SK-N-SH treated with all-trans-retinoic acid at 6 μM for 48 hours (cell line): Measurements from ENCODE around the gene STOML1.

Experiments used
- ARNTL ChIP-seq: fragments of 450-650 bp; formaldehyde crosslinking; IDR thresholded peaks from 2 replicates; pipeline ENCODE4 v1.5.0; 2020; ENCODE audit warnings: low read depth, mild to moderate bottlenecking, moderate library complexity, borderline replicate concordance
- GLIS3 ChIP-seq: fragments of 250-450 bp; sonication (Bioruptor Pico); IDR thresholded peaks from 2 replicates; pipeline ENCODE4 v1.5.0; 2020; ENCODE audit warnings: mild to moderate bottlenecking, moderate library complexity
- RARB ChIP-seq: fragments of 250-450 bp; sonication (Bioruptor Pico); IDR thresholded peaks from 2 replicates; pipeline ENCODE4 v1.8.0; 2021; ENCODE audit warnings: mild to moderate bottlenecking, moderate library complexity
- TOX ChIP-seq: fragments of 250-450 bp; sonication (Bioruptor Pico); IDR thresholded peaks from 2 replicates; pipeline ENCODE4 v1.8.0; 2021; ENCODE audit warnings: mild to moderate bottlenecking, moderate library complexity, borderline replicate concordance
- ZFP3 ChIP-seq: fragments of 250-450 bp; sonication (Bioruptor Pico); IDR thresholded peaks from 2 replicates; pipeline ENCODE4 v1.5.0; 2020; ENCODE audit warnings: mild to moderate bottlenecking, moderate library complexity
- TF ChIP-seq, protein P1 (sequence below): fragments of 250-450 bp; sonication (Bioruptor Pico); IDR thresholded peaks from 2 replicates; pipeline ENCODE4 v1.5.1; 2020; ENCODE audit warnings: low read depth, mild to moderate bottlenecking, moderate library complexity
- TF ChIP-seq, protein P2 (sequence below): fragments of 250-450 bp; sonication (Bioruptor Pico); IDR thresholded peaks from 2 replicates; pipeline ENCODE4 v1.5.1; 2021; ENCODE audit warnings: mild to moderate bottlenecking, moderate library complexity

DNA sequence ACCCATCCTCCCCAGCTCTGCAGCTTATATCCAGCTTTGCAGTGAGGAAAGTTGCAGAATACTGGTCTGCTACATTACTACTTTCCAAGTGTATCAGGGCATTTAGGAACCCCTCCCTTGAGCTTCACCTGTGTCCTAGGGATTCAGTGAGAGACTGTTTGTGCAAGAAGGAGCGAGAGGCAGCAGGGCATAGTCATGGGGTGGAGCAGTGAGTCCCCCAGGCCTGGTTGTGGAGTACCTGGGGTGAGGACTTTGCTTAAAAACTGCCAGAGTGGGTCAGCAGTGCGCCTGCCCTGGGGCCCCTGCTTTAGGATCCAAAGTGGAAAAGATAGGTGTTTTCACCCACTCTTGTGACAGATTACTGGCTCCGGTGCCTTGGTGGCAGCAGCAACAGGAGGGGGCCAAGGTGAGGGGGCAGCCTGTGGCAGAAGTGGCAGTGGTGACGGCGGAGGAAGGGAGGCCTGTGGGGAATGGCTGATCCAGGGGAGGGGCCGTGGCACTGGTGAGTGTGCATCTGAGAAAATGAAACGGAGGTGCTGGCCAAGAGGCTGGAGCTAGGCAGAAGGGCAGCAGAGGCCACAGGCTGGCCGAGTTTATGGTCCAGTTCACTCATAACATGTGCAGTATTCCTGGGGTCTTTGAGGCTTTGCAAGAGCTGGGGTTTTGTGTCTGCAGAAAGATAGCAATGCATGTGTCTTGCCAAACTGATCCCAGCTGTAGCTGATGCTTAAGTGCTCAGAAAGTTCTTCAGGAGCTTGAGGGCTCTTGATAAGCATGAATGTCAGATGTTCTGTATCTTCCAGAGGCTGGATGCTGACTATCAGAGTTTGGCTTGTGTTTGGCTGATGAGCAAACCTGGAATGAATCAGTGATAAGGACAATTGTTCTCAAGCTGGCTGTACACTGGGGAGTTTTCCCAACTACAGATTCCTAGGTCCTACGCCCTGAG lies 46.9 kb upstream of the STOML1 start:
- TF ChIP-seq, protein P1, sequence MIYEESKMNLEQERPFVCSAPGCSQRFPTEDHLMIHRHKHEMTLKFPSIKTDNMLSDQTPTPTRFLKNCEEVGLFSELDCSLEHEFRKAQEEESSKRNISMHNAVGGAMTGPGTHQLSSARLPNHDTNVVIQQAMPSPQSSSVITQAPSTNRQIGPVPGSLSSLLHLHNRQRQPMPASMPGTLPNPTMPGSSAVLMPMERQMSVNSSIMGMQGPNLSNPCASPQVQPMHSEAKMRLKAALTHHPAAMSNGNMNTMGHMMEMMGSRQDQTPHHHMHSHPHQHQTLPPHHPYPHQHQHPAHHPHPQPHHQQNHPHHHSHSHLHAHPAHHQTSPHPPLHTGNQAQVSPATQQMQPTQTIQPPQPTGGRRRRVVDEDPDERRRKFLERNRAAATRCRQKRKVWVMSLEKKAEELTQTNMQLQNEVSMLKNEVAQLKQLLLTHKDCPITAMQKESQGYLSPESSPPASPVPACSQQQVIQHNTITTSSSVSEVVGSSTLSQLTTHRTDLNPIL (CRISPR knock-in tag): no peak
- TF ChIP-seq ARNTL (CRISPR knock-in tag): no peak
- no peak for TF ChIP-seq ZFP3
- TF ChIP-seq, protein P2, sequence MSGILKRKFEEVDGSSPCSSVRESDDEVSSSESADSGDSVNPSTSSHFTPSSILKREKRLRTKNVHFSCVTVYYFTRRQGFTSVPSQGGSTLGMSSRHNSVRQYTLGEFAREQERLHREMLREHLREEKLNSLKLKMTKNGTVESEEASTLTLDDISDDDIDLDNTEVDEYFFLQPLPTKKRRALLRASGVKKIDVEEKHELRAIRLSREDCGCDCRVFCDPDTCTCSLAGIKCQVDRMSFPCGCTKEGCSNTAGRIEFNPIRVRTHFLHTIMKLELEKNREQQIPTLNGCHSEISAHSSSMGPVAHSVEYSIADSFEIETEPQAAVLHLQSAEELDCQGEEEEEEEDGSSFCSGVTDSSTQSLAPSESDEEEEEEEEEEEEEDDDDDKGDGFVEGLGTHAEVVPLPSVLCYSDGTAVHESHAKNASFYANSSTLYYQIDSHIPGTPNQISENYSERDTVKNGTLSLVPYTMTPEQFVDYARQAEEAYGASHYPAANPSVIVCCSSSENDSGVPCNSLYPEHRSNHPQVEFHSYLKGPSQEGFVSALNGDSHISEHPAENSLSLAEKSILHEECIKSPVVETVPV: no peak
- TF ChIP-seq GLIS3: no peak
- no peak for TF ChIP-seq TOX (CRISPR knock-in tag)
- TF ChIP-seq RARB (CRISPR knock-in tag): no peak
